ENCODE measurements around the gene ZNF830. TPM values are rescaled to one million over a fixed set of nuclear protein-coding genes. Genes with fewer than 3 reads are reported as not detected.

ZNF830 gene
- total and polyA plus RNA-seq, 2 of the 13 experiments (the other 11 are each of a cell fraction or from before 2014, with no cell fraction given): 6.1 to 19.0 TPM

DNA sequence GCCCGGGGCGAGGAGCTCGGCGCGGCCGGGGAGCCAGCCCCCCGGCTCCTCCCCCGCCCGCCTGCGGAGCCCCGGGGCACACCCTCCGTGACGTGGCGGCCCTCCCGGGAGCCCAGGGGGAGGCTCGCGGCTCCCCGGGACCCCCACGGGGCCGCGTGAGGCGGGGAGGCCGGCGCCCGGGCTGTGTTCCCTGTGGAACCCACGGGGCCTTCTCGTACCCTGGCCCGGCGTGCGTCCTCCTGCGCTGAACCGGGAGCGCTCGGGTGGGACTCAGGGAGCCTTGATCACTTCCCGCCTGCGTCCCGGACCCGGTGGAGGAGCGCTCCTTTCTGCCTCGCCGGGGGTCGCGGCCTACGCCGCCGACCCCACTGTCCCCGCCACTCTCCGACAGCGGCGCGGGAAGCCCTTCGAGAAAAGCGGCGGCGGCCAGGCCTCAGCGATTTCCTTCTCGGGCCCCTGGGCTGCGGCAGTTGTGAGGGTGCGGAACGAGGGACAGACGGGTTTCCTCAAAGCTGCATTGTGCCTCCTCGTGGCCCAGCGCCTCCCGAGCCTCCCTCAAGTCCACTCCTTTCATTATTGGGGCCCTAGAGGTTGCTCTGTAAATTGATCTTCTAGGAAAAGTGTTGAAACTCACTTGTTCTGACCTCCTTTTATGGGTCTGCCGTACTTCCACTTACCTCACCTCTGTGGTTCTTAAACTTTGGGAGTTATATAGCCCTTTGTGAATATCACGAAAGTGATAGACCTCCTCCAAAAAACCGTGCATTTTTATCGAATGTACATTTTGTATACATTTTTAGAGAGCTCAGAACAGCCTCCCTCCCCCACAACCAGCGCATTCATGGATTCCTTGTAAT lies 19.6 kb downstream of the ZNF830 start (continued):
- TF ChIP-seq HMGXB3 (CRISPR knock-in tag; IDR thresholded peaks at IDR 0.05; ENCODE audit: borderline replicate concordance): no peak
- TF ChIP-seq ZNF878 (CRISPR knock-in tag; IDR thresholded peaks at IDR 0.05): no peak
- TF ChIP-seq, protein P1, sequence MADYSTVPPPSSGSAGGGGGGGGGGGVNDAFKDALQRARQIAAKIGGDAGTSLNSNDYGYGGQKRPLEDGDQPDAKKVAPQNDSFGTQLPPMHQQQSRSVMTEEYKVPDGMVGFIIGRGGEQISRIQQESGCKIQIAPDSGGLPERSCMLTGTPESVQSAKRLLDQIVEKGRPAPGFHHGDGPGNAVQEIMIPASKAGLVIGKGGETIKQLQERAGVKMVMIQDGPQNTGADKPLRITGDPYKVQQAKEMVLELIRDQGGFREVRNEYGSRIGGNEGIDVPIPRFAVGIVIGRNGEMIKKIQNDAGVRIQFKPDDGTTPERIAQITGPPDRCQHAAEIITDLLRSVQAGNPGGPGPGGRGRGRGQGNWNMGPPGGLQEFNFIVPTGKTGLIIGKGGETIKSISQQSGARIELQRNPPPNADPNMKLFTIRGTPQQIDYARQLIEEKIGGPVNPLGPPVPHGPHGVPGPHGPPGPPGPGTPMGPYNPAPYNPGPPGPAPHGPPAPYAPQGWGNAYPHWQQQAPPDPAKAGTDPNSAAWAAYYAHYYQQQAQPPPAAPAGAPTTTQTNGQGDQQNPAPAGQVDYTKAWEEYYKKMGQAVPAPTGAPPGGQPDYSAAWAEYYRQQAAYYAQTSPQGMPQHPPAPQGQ (CRISPR knock-in tag; IDR thresholded peaks at IDR 0.05; ENCODE audit: borderline replicate concordance): no peak
- no peak for TF ChIP-seq JUND (CRISPR knock-in tag; IDR thresholded peaks at IDR 0.05)
- TF ChIP-seq, protein P2, sequence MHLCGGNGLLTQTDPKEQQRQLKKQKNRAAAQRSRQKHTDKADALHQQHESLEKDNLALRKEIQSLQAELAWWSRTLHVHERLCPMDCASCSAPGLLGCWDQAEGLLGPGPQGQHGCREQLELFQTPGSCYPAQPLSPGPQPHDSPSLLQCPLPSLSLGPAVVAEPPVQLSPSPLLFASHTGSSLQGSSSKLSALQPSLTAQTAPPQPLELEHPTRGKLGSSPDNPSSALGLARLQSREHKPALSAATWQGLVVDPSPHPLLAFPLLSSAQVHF (CRISPR knock-in tag; IDR thresholded peaks at IDR 0.05): peak; percentile 45; the same call in 1 of the 2 replicates
- no peak for TF ChIP-seq CENPT (CRISPR knock-in tag; IDR thresholded peaks at IDR 0.05; ENCODE audit: low read depth)
- TF ChIP-seq HOXA7 (CRISPR knock-in tag; IDR thresholded peaks at IDR 0.05): no peak
- peak; percentile 85 for TF ChIP-seq PRDM15 (CRISPR knock-in tag; IDR thresholded peaks at IDR 0.05)
- TF ChIP-seq SRF (IDR thresholded peaks at IDR 0.05; ENCODE audit: low read depth, low read length): peak; percentile 82
- TF ChIP-seq THAP11 (CRISPR knock-in tag; IDR thresholded peaks at IDR 0.05): peak; percentile 22; the same call in 1 of the 2 replicates
- TF ChIP-seq, protein P3, sequence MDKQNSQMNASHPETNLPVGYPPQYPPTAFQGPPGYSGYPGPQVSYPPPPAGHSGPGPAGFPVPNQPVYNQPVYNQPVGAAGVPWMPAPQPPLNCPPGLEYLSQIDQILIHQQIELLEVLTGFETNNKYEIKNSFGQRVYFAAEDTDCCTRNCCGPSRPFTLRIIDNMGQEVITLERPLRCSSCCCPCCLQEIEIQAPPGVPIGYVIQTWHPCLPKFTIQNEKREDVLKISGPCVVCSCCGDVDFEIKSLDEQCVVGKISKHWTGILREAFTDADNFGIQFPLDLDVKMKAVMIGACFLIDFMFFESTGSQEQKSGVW (CRISPR knock-in tag; IDR thresholded peaks at IDR 0.05; ENCODE audit: borderline replicate concordance): peak; percentile 57; the same call in 1 of the 2 replicates
- TF ChIP-seq STAG1 (CRISPR knock-in tag; IDR thresholded peaks at IDR 0.05): peak; percentile 37
- no peak for TF ChIP-seq SRSF4 (IDR thresholded peaks at IDR 0.05; ENCODE audit: low read depth, low read length, poor library complexity, severe bottlenecking)
- no peak for TF ChIP-seq U2AF2 (IDR thresholded peaks at IDR 0.05; ENCODE audit: low read depth, low read length)
- TF ChIP-seq ZNF816 (CRISPR knock-in tag; IDR thresholded peaks at IDR 0.05; ENCODE audit: borderline replicate concordance): 0 out of 2 replicates have a peak, but pooled peaks have one; percentile 16
- no peak for TF ChIP-seq ZNF549 (CRISPR knock-in tag; IDR thresholded peaks at IDR 0.05)
- no peak for TF ChIP-seq ZNF7 (CRISPR knock-in tag; IDR thresholded peaks at IDR 0.05)
